ENCODE data around the gene ALOX5.

- no peak for TF ChIP-seq CTCF (IDR thresholded peaks at IDR 0.05)
- TF ChIP-seq POLR2A (IDR thresholded peaks at IDR 0.05): no peak
- no peak for TF ChIP-seq POLR2AphosphoS5 (IDR thresholded peaks at IDR 0.05)
- no peak for TF ChIP-seq EP300 (IDR thresholded peaks at IDR 0.05)
Observed at GRCh38 chr10:45432700-45433472, 58.9 kb downstream of the ALOX5 start.
